ENCODE measurements around the gene CTXND2.

The CTXND2 gene

DNA sequence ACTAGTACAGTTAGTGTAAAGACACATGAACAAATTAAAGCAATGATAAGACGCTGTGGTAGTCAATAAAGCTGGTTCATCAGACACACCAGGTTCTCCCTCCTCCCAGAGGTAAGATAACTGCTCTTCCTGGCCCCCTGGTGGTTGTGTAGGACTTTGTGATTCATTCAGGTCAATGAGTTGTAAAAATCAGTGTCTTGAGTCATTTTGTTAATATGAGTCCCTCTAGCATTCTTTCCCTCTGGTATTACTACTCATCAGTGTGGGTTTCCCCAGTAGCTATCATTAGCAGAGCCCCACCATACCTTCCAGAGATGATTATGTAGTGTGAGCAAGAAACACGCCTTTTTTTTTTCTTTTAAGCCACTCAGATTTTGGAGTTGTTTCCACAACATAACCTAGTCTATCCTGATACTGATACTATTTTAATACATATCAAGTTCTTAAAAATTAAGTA lies 35.6 kb downstream of the CTXND2 start:
- no peak for TF ChIP-seq FOXP2 (optimal IDR thresholded peaks at IDR 0.05; ENCODE audit: borderline replicate concordance, extremely low read depth, extremely low read length, insufficient read depth)
- TF ChIP-seq POLR2AphosphoS5 (IDR thresholded peaks at IDR 0.05; ENCODE audit: low read depth, low read length) = no peak
- TF ChIP-seq, protein P1, sequence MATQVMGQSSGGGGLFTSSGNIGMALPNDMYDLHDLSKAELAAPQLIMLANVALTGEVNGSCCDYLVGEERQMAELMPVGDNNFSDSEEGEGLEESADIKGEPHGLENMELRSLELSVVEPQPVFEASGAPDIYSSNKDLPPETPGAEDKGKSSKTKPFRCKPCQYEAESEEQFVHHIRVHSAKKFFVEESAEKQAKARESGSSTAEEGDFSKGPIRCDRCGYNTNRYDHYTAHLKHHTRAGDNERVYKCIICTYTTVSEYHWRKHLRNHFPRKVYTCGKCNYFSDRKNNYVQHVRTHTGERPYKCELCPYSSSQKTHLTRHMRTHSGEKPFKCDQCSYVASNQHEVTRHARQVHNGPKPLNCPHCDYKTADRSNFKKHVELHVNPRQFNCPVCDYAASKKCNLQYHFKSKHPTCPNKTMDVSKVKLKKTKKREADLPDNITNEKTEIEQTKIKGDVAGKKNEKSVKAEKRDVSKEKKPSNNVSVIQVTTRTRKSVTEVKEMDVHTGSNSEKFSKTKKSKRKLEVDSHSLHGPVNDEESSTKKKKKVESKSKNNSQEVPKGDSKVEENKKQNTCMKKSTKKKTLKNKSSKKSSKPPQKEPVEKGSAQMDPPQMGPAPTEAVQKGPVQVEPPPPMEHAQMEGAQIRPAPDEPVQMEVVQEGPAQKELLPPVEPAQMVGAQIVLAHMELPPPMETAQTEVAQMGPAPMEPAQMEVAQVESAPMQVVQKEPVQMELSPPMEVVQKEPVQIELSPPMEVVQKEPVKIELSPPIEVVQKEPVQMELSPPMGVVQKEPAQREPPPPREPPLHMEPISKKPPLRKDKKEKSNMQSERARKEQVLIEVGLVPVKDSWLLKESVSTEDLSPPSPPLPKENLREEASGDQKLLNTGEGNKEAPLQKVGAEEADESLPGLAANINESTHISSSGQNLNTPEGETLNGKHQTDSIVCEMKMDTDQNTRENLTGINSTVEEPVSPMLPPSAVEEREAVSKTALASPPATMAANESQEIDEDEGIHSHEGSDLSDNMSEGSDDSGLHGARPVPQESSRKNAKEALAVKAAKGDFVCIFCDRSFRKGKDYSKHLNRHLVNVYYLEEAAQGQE (IDR thresholded peaks at IDR 0.05; ENCODE audit: insufficient read depth in 1 of 2, low read depth in 2 of 2, low read length in 2 of 2) = no peak
- TF ChIP-seq SIN3A (IDR thresholded peaks at IDR 0.05; ENCODE audit: borderline replicate concordance, insufficient read depth, low read length) = no peak
- TF ChIP-seq TAF1 (IDR thresholded peaks at IDR 0.05; ENCODE audit: borderline replicate concordance, insufficient read depth, low read length) = no peak

DNA sequence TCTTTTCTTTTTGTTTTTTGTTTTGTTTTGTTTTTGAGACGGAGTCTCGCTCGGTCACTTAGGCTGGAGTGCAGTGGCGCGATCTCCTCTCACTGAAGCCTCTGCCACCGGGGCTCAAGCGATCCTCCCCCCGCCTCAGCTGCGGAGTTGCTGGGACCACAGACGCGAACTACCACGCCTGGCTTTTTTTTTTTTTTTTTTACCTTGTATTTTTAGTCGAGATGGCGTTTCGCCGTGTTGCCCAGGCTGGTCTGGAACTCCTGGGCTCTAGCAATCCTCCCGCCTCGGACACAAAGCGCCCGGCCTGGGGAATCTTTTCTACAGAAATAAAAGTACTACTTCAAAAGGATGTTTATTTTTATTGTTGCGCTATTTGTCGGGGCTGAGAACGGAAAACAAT lies 38.1 kb downstream of the CTXND2 start:
- TF ChIP-seq, protein P1 (IDR thresholded peaks at IDR 0.05; ENCODE audit: insufficient read depth in 1 of 2, low read depth in 2 of 2, low read length in 2 of 2) = no peak
- no peak for TF ChIP-seq TAF1 (IDR thresholded peaks at IDR 0.05; ENCODE audit: borderline replicate concordance, insufficient read depth, low read length)
- TF ChIP-seq POLR2AphosphoS5 (IDR thresholded peaks at IDR 0.05; ENCODE audit: low read depth, low read length) = no peak
- TF ChIP-seq SIN3A (IDR thresholded peaks at IDR 0.05; ENCODE audit: borderline replicate concordance, insufficient read depth, low read length) = no peak
- no peak for TF ChIP-seq FOXP2 (optimal IDR thresholded peaks at IDR 0.05; ENCODE audit: borderline replicate concordance, extremely low read depth, extremely low read length, insufficient read depth)

DNA sequence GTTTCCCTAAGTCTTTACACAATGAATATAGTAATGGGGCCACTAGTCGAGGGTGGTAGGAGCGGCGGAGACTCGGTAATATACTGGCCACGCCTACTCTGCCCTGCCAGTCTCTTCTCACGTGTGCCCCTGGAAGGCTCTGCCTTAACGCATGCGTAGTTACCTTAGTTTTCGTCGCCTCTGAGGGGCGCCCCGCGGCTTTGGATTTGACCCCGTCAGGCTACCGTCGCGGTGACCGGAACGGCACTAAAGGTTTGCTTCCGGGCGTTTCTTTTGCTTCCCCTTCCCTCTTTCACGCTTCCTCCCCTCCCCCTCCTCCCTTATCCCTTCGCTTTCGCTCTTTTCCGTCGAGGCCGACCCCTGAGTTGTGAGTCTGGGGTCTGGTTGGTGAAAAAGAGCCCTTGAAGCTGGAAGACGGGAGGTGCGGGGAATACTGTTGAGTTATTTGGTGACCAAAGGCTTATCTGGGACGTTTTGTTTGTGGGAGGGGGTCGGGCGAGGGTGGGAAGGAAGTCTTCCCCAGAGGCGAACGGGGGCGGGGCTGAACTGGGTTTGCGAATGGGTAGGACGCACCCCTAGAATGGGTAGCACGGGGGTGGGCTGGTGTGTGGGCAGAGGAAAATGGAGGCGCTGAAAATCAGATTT lies 39.3 kb downstream of the CTXND2 start, which contains the start of gene SETDB1:
SETDB1 (plus strand) TSS at position 267 of the 645 bp plus-strand sequence. CDS start 1,352 bp downstream, outside the sequence.
- no peak for TF ChIP-seq SIN3A (IDR thresholded peaks at IDR 0.05; ENCODE audit: borderline replicate concordance, insufficient read depth, low read length)
- TF ChIP-seq FOXP2 (optimal IDR thresholded peaks at IDR 0.05; ENCODE audit: borderline replicate concordance, extremely low read depth, extremely low read length, insufficient read depth) = peak; percentile 23
- TF ChIP-seq, protein P1 (IDR thresholded peaks at IDR 0.05; ENCODE audit: insufficient read depth in 1 of 2, low read depth in 2 of 2, low read length in 2 of 2) = 0 out of 4 replicates have a peak, but pooled peaks of 1 of the 2 experiments have one; percentile 43
- TF ChIP-seq POLR2AphosphoS5 (IDR thresholded peaks at IDR 0.05; ENCODE audit: low read depth, low read length) = peak; percentile 92
- peak; percentile 65; the same call in 1 of the 2 replicates for TF ChIP-seq TAF1 (IDR thresholded peaks at IDR 0.05; ENCODE audit: borderline replicate concordance, insufficient read depth, low read length)

DNA sequence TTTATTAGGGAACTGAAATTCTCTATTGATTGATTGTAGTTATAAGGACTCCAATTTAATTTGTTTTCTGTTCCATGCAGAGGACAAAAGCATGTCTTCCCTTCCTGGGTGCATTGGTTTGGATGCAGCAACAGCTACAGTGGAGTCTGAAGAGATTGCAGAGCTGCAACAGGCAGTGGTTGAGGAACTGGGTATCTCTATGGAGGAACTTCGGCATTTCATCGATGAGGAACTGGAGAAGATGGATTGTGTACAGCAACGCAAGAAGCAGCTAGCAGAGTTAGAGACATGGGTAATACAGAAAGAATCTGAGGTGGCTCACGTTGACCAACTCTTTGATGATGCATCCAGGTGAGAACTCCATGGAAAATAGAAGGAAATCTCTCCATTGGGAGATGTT lies 40.7 kb downstream of the CTXND2 start:
- TF ChIP-seq POLR2AphosphoS5 (IDR thresholded peaks at IDR 0.05; ENCODE audit: low read depth, low read length) (no peak), FOXP2 (optimal IDR thresholded peaks at IDR 0.05; ENCODE audit: borderline replicate concordance, extremely low read depth, extremely low read length, insufficient read depth) (no peak), SIN3A (IDR thresholded peaks at IDR 0.05; ENCODE audit: borderline replicate concordance, insufficient read depth, low read length) (no peak), TAF1 (IDR thresholded peaks at IDR 0.05; ENCODE audit: borderline replicate concordance, insufficient read depth, low read length) (no peak)
- TF ChIP-seq, protein P1 (IDR thresholded peaks at IDR 0.05; ENCODE audit: insufficient read depth in 1 of 2, low read depth in 2 of 2, low read length in 2 of 2) = no peak

Data from PFSK-1 (cell line).